ENCODE data around the gene PACRG. TPM values are rescaled to one million over a fixed set of nuclear protein-coding genes. Genes with fewer than 3 reads are reported as not detected.

PACRG gene
- total RNA-seq, 2 donors from 2014 or later: 13.0 TPM; not detected in 1

DNA sequence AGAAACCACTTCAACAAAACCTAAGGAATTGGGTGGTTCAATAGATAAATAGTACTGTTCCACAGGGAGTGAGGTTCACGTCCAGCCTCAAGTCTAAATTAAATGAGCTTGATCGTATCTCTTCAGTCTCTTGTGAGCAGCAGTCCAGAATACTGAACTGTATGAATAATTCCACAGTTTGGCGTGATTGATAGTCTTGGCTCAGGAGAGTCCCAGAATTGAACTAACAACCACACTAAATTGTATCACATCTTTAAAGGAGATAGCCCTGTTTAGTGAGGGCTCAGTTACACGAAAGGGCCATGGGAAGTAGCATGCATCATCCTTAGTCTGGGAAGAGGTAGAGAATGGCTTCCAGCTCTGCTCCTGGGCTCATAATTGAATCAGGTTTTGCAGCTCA is 224.6 kb downstream of the PACRG start:
- Histone ChIP-seq H3K4me1 (ENCODE audit: control insufficient read depth in 1 of 2, low read depth in 2 of 2) (no peaks in the 10 kb centered on the region), H3K4me3 (no peak overlapping the region), H3K27me3 (replicated peaks; ENCODE audit: insufficient read depth) (no peaks in the 10 kb centered on the region), H3K36me3 (no peaks in the 10 kb centered on the region), H3K9me3 (no peaks in the 10 kb centered on the region), H3K27ac (no peak overlapping the region)
- TF ChIP-seq, protein P1, sequence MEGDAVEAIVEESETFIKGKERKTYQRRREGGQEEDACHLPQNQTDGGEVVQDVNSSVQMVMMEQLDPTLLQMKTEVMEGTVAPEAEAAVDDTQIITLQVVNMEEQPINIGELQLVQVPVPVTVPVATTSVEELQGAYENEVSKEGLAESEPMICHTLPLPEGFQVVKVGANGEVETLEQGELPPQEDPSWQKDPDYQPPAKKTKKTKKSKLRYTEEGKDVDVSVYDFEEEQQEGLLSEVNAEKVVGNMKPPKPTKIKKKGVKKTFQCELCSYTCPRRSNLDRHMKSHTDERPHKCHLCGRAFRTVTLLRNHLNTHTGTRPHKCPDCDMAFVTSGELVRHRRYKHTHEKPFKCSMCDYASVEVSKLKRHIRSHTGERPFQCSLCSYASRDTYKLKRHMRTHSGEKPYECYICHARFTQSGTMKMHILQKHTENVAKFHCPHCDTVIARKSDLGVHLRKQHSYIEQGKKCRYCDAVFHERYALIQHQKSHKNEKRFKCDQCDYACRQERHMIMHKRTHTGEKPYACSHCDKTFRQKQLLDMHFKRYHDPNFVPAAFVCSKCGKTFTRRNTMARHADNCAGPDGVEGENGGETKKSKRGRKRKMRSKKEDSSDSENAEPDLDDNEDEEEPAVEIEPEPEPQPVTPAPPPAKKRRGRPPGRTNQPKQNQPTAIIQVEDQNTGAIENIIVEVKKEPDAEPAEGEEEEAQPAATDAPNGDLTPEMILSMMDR (IDR thresholded peaks at IDR 0.05): no peak
- ATAC-seq (ENCODE audit: insufficient number of reproducible peaks, low FRiP score, low read depth) (no peak), DNase-seq (ENCODE audit: low spot score) (no peak)

DNA sequence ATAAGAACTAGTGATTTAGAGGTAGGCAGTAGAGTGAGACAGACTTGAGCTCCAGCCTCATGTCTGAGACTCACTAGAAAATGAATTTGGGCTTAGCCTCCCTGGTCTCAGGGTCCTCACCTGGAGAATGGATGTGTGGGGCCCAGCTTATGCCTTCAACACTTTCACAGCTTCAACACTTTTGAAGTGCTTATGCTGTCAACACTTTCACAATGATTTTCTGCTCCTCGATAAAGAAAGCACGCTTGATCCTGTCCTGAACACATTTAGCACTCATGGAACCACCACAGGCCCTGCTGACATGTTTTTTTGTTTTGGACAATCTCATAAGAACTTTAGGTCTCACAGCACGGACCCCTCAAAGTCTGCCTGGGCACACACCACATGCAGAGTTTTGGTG is 229.3 kb downstream of the PACRG start:
- DNase-seq (ENCODE audit: low spot score) (no peak), ATAC-seq (ENCODE audit: insufficient number of reproducible peaks, low FRiP score, low read depth) (no peak)
- no peak overlapping the region for H3K27ac ChIP-seq
- H3K36me3 ChIP-seq: no peaks in the 10 kb centered on the region
- no peaks in the 10 kb centered on the region for H3K4me1 ChIP-seq (ENCODE audit: control insufficient read depth in 1 of 2, low read depth in 2 of 2)
- no peaks in the 10 kb centered on the region for H3K27me3 ChIP-seq (replicated peaks; ENCODE audit: insufficient read depth)
- no peak overlapping the region for H3K4me3 ChIP-seq
- TF ChIP-seq, protein P1 (IDR thresholded peaks at IDR 0.05): no peak
- no peaks in the 10 kb centered on the region for H3K9me3 ChIP-seq

DNA sequence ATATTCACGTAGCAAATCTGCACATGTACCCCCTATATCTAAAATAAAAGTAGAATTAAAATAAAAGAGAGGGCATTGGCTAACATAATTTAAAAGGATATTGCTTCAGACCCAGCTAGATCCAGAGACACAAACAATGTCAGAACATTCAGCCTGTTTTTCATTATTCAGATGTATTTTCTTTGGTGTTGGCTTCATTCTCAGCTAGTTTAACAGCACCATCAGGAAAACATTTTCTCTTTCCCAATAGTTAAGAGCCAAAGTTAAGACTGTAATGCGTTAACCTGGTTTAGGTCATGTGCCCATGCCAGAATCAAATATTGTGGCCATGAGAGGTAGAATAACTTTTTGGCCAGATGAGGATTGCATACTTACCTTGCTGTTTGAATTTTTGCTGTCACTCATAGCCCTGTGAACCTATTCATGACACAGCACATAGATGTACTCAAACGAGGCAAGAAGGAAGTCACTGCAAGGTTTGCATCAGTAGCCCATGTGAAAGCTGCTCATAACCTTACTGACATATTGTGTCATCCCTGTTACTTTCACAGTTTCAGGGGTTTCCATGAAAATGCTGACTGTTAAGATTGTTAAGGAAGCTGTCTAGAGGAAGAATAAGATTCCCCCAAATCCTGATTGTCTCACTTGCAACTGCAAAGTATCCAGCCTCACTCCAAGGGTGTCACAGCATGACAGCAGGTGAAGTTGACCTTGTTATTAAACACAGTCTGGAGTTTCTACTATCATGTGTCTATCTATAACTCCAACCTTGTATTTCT is 233.1 kb downstream of the PACRG start:
- Histone ChIP-seq H3K9me3 (no peaks in the 10 kb centered on the region), H3K36me3 (no peaks in the 10 kb centered on the region), H3K4me1 (ENCODE audit: control insufficient read depth in 1 of 2, low read depth in 2 of 2) (no peaks in the 10 kb centered on the region), H3K27ac (no peak overlapping the region), H3K4me3 (no peak overlapping the region), H3K27me3 (replicated peaks; ENCODE audit: insufficient read depth) (no peaks in the 10 kb centered on the region)
- TF ChIP-seq, protein P1 (IDR thresholded peaks at IDR 0.05): no peak
- no peak for ATAC-seq (ENCODE audit: insufficient number of reproducible peaks, low FRiP score, low read depth)
- DNase-seq (ENCODE audit: low spot score): no peak

DNA sequence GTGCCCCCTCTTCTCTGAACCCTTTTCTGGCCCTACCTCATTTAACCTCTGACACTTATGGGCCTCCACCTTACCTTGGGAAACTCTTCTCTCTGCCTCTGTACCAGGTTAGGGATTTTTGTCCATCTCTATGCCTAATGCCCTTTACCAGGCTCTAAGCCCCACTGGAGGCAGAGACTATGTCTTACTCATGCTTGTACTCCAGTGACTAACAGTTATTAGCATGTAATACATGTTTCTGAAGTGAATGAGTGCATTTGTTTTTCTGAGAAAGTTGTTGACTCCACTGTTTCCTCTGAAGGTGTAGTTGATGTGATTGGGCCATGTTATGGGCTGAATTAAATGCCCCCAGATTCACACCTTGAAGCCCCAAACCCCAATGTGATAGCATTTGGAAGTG is 234.3 kb downstream of the PACRG start:
- TF ChIP-seq, protein P1 (IDR thresholded peaks at IDR 0.05): no peak
- no peak overlapping the region for H3K4me3 ChIP-seq
- DNase-seq (ENCODE audit: low spot score) (no peak), ATAC-seq (ENCODE audit: insufficient number of reproducible peaks, low FRiP score, low read depth) (no peak)
- H3K9me3 ChIP-seq: no peaks in the 10 kb centered on the region
- H3K36me3 ChIP-seq: no peaks in the 10 kb centered on the region
- H3K4me1 ChIP-seq (ENCODE audit: control insufficient read depth in 1 of 2, low read depth in 2 of 2): no peaks in the 10 kb centered on the region
- no peak overlapping the region for H3K27ac ChIP-seq
- H3K27me3 ChIP-seq (replicated peaks; ENCODE audit: insufficient read depth): no peaks in the 10 kb centered on the region

DNA sequence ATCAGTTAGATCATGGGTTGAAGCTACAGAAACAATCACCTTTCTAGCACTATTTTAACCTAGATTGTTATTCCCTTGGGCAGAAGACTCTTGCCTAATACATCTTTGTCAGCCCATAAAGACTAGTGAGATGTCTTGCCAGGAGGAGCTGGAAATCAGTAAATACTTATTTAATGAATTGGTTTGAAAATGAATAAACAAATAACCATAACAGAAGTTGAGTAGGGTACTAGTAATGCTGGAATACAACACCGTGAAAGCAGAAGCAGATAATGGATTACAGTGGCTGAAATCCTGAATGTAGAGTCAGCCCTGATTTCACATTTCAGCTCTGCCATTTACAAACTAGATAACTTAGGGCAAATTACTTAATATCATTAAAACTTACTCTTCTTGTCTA is 236.1 kb downstream of the PACRG start:
- Histone ChIP-seq H3K27me3 (replicated peaks; ENCODE audit: insufficient read depth) (no peaks in the 10 kb centered on the region), H3K4me3 (no peak overlapping the region), H3K4me1 (ENCODE audit: control insufficient read depth in 1 of 2, low read depth in 2 of 2) (no peaks in the 10 kb centered on the region), H3K27ac (no peak overlapping the region), H3K36me3 (no peaks in the 10 kb centered on the region), H3K9me3 (no peaks in the 10 kb centered on the region)
- TF ChIP-seq, protein P1 (IDR thresholded peaks at IDR 0.05): no peak
- DNase-seq (ENCODE audit: low spot score): no peak
- ATAC-seq (ENCODE audit: insufficient number of reproducible peaks, low FRiP score, low read depth): no peak

Measured in thoracic aorta (tissue), 2 donors.